Calu3 (cell line): Measurements from ENCODE around the gene FAF2. TPM values are rescaled to one million over a fixed set of nuclear protein-coding genes. Genes with fewer than 3 reads are reported as not detected.

Experiments
- BruUV-seq: library from RNA; stranded (reverse); fragments of 400-500 nt; replicated peaks from 2 replicates; lab custom pipeline; 2021; lab: Mats Ljungman, UMichigan
- CTCF ChIA-PET: fragments of 300-600 bp; sonication (Branson Sonifier 250); formaldehyde crosslinking; loops from one replicate; lab custom pipeline; 2022; ENCODE audit warnings: antibody characterized with exemption; lab: Charles Lee
- DNase-seq: peaks from one replicate; pipeline ENCODE4 v3.0.0; 2022
- H3K27ac Mint-ChIP-seq: one replicate; pipeline ENCODE4 v1.8.0; 2022; ENCODE audit warnings: mixed read lengths; ENCODE audit not compliant: unreplicated experiment
- H3K27me3 Mint-ChIP-seq: one replicate; pipeline ENCODE4 v1.8.0; 2022; ENCODE audit warnings: mixed read lengths; ENCODE audit not compliant: unreplicated experiment
- H3K36me3 Mint-ChIP-seq: one replicate; pipeline ENCODE4 v1.8.0; 2022; ENCODE audit warnings: mild to moderate bottlenecking, moderate library complexity, mixed read lengths; ENCODE audit not compliant: insufficient read depth, unreplicated experiment
- H3K4me1 Mint-ChIP-seq: one replicate; pipeline ENCODE4 v1.8.0; 2022; ENCODE audit warnings: mild to moderate bottlenecking, low read depth, mixed read lengths; ENCODE audit not compliant: unreplicated experiment
- H3K4me3 Mint-ChIP-seq: one replicate; pipeline ENCODE4 v1.8.0; 2022; ENCODE audit warnings: mild to moderate bottlenecking, low read depth, moderate library complexity, mixed read lengths; ENCODE audit not compliant: unreplicated experiment
- H3K9me3 Mint-ChIP-seq: one replicate; pipeline ENCODE4 v1.8.0; 2022; ENCODE audit warnings: low read depth, mixed read lengths; ENCODE audit not compliant: unreplicated experiment
- CTCF ChIP-seq: fragments of 200-600 bp; IDR thresholded peaks from one replicate; pipeline ENCODE4 v1.8.0; 2022; ENCODE audit warnings: antibody characterized with exemption; ENCODE audit not compliant: unreplicated experiment
- intact Hi-C: fragments of 100-400 bp; cut with micrococcal nuclease; formaldehyde crosslinking; loops from one replicate; pipeline ENCODE4 v1.10.0; 2022; ENCODE audit not compliant: unreplicated experiment
- total RNA-seq: library from RNA; stranded (reverse); gene quantifications from 2 replicates; pipeline ENCODE4 v1.2.3, GENCODE V29; 2022

FAF2 gene
- total RNA-seq, 1 experiment from 2014 or later: 73.6 TPM

DNA sequence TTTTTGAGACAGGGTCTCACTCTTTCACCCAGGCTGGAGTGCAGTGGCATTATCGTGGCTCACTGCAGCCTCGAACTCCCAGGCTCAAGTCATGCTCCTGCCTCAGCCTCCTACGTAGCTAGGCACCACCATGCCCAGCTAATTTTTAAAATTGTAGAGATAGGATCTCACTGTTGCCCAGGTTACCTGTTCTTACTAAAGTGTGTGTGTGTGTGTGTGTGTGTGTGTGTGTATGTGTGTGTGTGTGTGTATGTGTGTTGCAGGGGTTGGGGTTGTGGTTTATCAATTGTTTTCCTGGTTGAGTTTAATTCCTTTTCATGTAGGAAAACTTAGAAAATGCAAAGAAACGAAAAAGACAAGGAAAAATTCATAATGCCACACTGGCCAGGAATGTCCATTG lies 67.2 kb downstream of the FAF2 start:
- TF ChIP-seq CTCF: no peak
- Mint-ChIP-seq H3K4me3 (no peak overlapping the region), H3K36me3 (no peaks in the 10 kb centered on the region), H3K27ac (no peak overlapping the region), H3K27me3 (no peaks in the 10 kb centered on the region), H3K9me3 (no peaks in the 10 kb centered on the region), H3K4me1 (peaks cover 8% of the 10 kb centered on the region)
- intact Hi-C loops: no loop called here
- no peak for DNase-seq
- no TSS peak for BruUV-seq
- CTCF ChIA-PET: no interaction called here

GRCh38 chr5:176517053-176517661 lies 69.0 kb downstream of the FAF2 start:
- BruUV-seq: no TSS peak
- Mint-ChIP-seq H3K36me3 (no peaks in the 10 kb centered on the region), H3K27ac (no peak overlapping the region), H3K4me3 (no peak overlapping the region), H3K27me3 (peaks cover 1% of the 10 kb centered on the region), H3K9me3 (no peaks in the 10 kb centered on the region), H3K4me1 (peaks cover 8% of the 10 kb centered on the region)
- DNase-seq: no peak
- CTCF ChIA-PET: no interaction called here
- intact Hi-C loops: no loop called here
- no peak for TF ChIP-seq CTCF

DNA sequence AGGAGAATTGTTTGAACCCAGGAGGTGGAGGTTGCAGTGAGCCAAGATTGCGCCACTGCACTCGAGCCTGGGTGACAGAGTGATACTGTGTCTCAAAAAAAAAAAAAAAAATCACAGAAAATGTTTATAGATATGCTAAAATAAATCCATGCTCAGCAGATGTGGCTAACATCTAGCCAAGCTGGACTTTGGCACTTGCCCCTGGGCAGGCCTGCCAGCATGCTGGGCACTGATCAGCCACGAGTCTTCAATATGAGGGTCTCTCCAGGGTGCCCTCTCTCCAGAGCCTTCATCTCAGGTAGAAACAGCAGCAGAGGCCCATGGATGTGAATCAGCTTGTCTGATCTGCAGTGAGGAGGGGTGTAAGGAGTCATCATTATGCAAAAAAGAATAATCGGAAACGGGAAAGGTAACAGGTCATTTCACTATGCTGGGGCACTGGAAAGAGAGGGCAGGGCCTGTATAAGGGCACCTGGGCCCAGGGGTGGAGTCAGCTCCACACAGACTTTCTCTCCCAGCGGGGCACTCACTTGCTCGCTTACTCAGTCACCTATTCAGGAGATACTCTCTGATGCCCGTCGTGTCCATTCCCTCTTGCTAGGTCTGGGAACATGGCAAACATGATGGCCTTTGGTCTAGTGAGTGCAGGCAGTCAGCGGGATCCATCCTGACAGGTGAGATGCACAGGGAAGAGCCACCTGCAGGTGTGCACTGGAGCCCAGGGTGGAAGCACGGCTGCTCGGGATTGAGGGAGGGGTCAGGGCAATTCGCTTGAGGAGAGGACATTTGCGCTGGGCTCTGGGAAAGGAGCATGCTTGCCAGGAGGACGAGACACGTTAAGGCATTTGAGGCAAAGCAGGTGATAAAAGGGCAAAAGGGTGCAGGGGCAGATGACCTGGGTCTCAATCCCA lies 71.9 kb downstream of the FAF2 start:
- DNase-seq: no peak
- H3K27me3 Mint-ChIP-seq: peaks cover 9% of the 10 kb centered on the region
- intact Hi-C loops: no loop called here
- no peak for TF ChIP-seq CTCF
- CTCF ChIA-PET: no interaction called here
- no peaks in the 10 kb centered on the region for H3K36me3 Mint-ChIP-seq
- peaks cover 8% of the 10 kb centered on the region for H3K4me1 Mint-ChIP-seq
- H3K9me3 Mint-ChIP-seq: no peaks in the 10 kb centered on the region
- H3K4me3 Mint-ChIP-seq: no peak overlapping the region
- H3K27ac Mint-ChIP-seq: no peak overlapping the region
- BruUV-seq: no TSS peak

- no peaks in the 10 kb centered on the region for H3K36me3 Mint-ChIP-seq
Observed at GRCh38 chr5:176521286-176521685, 73.1 kb downstream of the FAF2 start.

More at GRCh38 chr5:176521286-176521685, 73.1 kb downstream of the FAF2 start:
- TF ChIP-seq CTCF: no peak
- H3K4me3 Mint-ChIP-seq: no peak overlapping the region
- no TSS peak for BruUV-seq
- peaks cover 8% of the 10 kb centered on the region for H3K4me1 Mint-ChIP-seq
- intact Hi-C loops: no loop called here
- no peak for DNase-seq
- no peak overlapping the region for H3K27ac Mint-ChIP-seq
- H3K9me3 Mint-ChIP-seq: no peaks in the 10 kb centered on the region
- H3K27me3 Mint-ChIP-seq: peaks cover 9% of the 10 kb centered on the region
- CTCF ChIA-PET: no interaction called here
